Fibroblast of pulmonary artery (primary cell): ENCODE data around the gene CREB3L1.

ENCODE experiments used
- DNase-seq: peaks from one replicate; pipeline ENCODE4 v3.0.0-alpha.2; 2010; ENCODE audit warnings: low read depth
- H3K4me3 ChIP-seq: replicated peaks from 2 replicates; pipeline ENCODE4 v1.5.1; 2011; ENCODE audit warnings: low read depth, mild to moderate bottlenecking, control low read depth, low read length, moderate library complexity
- TF ChIP-seq, protein P1 (sequence below): IDR thresholded peaks from 2 replicates; pipeline ENCODE4 v1.5.1; 2011; ENCODE audit warnings: mild to moderate bottlenecking, control low read depth, low read length, inconsistent platforms; ENCODE audit errors: missing control alignments

The CREB3L1 gene

DNA sequence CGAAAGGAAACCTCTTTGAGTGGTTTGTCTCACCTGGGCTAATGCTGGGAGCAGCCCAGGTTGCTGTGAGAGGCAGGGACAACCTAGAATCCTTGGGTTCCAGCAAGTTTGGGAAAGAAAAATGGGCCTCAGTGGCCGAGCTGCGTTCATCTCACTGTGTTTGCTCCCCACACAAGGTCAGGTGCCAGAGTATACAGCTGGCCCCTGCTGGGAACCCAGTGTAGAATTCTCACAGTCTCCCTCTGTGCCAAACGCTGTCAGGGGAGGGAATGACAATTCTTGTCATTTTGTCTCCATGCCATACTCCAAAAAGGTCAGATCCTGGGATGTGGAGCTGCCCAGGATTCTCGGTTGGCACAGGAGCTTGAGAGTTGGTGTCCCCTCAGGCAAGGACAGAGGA is 74.1 kb downstream of the CREB3L1 start:
- no peak for DNase-seq
- no peak overlapping the region for H3K4me3 ChIP-seq
- TF ChIP-seq, protein P1, sequence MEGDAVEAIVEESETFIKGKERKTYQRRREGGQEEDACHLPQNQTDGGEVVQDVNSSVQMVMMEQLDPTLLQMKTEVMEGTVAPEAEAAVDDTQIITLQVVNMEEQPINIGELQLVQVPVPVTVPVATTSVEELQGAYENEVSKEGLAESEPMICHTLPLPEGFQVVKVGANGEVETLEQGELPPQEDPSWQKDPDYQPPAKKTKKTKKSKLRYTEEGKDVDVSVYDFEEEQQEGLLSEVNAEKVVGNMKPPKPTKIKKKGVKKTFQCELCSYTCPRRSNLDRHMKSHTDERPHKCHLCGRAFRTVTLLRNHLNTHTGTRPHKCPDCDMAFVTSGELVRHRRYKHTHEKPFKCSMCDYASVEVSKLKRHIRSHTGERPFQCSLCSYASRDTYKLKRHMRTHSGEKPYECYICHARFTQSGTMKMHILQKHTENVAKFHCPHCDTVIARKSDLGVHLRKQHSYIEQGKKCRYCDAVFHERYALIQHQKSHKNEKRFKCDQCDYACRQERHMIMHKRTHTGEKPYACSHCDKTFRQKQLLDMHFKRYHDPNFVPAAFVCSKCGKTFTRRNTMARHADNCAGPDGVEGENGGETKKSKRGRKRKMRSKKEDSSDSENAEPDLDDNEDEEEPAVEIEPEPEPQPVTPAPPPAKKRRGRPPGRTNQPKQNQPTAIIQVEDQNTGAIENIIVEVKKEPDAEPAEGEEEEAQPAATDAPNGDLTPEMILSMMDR = no peak

DNA sequence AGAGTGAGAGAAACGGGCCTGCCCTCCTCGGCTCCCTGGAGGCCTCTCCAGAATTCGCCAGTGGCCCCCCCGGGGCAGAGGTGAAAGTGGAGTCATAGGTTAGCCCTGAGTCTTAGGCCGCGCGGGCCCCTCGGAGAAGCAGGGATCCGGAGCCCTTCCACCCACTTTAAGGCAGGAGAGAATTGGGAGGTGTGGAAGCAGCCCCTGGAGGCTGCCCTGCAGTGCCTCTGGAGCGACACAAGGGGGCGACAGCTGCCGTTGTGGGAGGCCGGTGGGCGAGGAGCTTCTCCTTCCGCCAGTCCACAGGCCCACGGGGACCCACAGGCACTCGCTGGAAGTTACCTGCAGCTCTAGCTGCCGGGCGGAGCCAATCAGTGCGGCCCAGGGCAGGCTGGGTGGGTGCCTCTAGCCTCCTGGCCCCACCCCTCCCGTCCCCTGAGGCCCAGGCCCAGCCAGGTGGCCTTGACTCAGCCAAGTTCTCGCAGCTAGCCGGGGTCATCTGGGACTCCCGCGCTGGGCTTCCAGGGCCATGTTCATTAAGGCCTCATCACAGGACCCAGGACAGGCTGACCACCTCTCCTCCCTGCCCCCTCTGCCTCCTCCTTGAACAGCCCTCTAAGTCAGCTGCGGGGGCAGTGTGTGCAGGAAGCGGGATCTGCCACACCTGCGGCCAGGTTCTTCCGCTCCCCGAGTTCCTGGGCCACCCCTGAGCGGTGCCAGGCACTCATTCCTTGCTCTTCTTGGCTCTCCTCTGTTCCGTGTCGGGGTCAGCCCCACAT is 74.8 kb downstream of the CREB3L1 start:
- H3K4me3 ChIP-seq = no peak overlapping the region
- peak; percentile 51 for DNase-seq
- TF ChIP-seq, protein P1 = peak; percentile 76

DNA sequence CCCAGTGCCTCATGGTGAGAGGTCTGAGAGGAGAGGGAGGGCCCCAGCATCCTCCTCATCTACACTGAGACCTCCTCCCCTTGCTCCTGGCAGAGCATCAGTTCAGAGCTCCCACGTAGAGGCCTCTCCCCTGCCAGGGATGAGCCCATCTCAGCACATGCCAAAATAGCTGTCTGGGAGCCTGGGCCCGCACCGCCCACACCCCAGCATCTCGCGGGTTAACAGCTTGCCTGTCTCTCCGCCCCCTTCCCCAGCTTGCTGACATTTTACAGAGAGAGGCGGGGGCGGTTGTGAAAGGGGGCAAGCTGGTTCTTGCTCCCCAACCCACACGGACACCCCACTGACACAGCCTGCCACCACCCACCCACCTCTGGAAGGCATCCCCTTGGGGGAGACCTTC is 76.2 kb downstream of the CREB3L1 start:
- TF ChIP-seq, protein P1 = no peak
- H3K4me3 ChIP-seq = no peak overlapping the region
- no peak for DNase-seq

DNA sequence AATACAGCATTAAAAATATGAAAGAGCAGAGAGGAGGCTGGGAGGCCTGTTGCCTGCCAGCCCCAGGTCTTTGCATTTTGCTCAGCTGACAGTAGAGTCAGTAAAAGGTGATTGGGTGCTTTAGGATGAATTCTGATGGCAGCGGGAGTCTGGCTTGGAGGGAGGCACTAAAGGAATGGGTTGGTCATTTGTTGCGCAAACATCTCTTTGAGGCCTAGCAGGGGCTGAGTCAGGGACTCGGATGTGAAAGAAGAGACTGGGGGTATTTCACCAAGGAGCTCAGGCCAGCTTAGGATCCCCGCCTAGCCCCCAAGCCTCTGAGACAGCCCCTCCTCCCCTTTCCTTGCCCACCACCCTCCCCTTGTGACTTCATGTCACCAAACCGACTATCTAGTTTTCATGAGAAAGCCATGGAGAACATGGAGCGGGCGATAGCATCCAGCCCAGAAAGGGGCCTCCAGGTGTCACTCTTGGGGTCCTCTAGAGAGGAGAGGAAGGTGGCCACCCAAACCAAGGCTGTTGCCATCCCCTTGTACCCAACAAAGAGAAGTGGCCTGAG is 79.5 kb downstream of the CREB3L1 start:
- TF ChIP-seq, protein P1 = no peak
- DNase-seq = peak; percentile 69
- H3K4me3 ChIP-seq = no peak overlapping the region

DNA sequence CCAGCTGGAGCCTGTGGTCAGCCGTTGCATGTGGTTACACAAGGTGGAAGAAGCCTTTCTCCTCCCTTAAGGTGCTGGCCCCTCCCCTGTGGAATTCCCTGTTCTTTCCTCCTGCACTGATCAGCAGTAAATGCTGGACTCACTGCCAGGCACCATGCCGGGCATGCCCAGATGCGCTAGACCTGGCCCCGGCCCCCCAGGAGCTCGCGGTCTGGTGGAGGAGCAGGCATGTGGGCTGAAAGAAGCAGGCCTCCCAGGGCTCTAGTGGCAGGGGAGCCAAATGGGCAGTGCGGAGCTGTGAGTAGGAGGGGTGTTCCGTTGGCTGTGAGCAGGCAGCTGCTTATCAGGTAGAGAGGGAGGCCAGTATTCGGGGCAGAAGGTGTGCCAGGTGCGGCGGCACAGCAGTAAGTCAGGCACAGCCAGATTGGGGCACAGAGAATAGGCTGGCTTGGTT is 80.0 kb downstream of the CREB3L1 start:
- H3K4me3 ChIP-seq = no peak overlapping the region
- DNase-seq = no peak
- TF ChIP-seq, protein P1 = no peak

DNA sequence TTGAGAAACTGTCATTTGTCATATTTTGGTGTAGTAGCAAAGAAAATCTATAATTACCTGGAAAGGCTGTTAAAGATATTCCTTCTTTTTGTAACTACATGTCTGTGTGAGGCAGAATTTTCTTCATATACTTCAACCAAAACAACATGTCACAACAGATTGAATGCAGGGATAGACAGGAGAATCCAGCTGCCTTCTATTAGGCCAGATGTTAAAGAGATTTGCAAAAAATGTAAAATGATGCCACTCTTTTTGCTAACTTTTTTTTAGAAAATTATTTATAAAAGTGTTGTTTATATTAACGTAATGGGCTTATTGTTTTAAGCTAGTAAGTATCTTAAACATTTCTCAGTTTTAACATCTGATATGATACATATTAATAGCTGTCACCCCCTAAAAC is 82.5 kb downstream of the CREB3L1 start:
- TF ChIP-seq, protein P1 = no peak
- no peak for DNase-seq
- H3K4me3 ChIP-seq = no peak overlapping the region
